NB4 (cell line): ENCODE data around the gene RGS6.

Experiments used
- CTCF ChIP-seq: IDR thresholded peaks from one replicate; pipeline ENCODE4 v1.5.1; 2012; ENCODE audit warnings: low read depth, low read length
- MAX ChIP-seq: IDR thresholded peaks from 2 replicates; pipeline ENCODE4 v1.6.1; 2011; ENCODE audit warnings: low read depth, low read length

DNA sequence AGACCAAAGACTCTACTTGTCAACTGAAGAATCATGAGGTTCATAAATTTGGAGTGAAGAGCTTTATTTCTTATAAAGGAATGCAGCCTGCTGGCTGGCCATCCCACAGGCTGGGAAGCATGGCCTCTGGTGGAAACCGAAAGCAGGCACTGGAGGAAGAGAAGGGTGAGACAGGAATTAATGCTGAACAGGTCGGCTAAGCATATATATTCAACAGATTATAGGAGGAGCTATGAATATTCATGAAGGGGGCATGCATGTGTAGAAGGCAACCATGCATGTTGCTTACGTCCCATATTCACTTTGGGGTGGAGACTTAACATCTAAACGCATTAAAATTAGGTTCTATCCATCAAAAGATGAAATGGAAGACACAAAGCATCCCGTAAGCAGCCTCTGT is 20.6 kb upstream of the RGS6 start:
- TF ChIP-seq CTCF (no peak), MAX (no peak)
